Esophagus squamous epithelium (tissue), 5 donors: ENCODE data around the gene MYO18B. TPM values are rescaled to one million over a fixed set of nuclear protein-coding genes. Genes with fewer than 3 reads are reported as not detected.

Experiments used
- DNase-seq: peaks from one replicate; lab custom pipeline; 2025; lab: John Stamatoyannopoulos, UW
- H3K27ac ChIP-seq, 4 donors: fragments of 200-600 bp; sonication (generic); one replicate each; pipeline ENCODE4 v1.5.1; 2016 to 2019; ENCODE audit warnings: mild to moderate bottlenecking in 1 of 4
- H3K27me3 ChIP-seq, 4 donors: fragments of 200-600 bp; sonication (generic); 1 replicate in 3 of 4; 2 replicates in 1 of 4; pipeline versions ENCODE4 v1.5.1 to v1.6.0; 2017 to 2021; ENCODE audit warnings: antibody characterized with exemption in 1 of 4
- H3K36me3 ChIP-seq, 3 donors: fragments of 200-600 bp; sonication (generic); one replicate each; pipeline ENCODE4 v1.5.1; 2016 to 2019
- H3K4me1 ChIP-seq, 3 donors: fragments of 200-600 bp; sonication (generic); one replicate each; pipeline ENCODE4 v1.5.1; 2017 to 2019
- H3K4me3 ChIP-seq, 4 donors: fragments of 200-600 bp; sonication (generic); 1 replicate in 3 of 4; 2 replicates in 1 of 4; pipeline ENCODE4 v1.5.1; 2016 to 2019; ENCODE audit warnings: mild to moderate bottlenecking in 2 of 4, moderate library complexity in 1 of 4
- H3K9me3 ChIP-seq, 3 donors: fragments of 200-600 bp; sonication (generic); one replicate each; pipeline ENCODE4 v1.5.1; 2016 to 2019
- CTCF ChIP-seq, 6 experiments: fragments of 450-650 bp in 4 of 6; fragments of 200-600 bp in 2 of 6; sonication (generic) in 2 of 6; IDR thresholded peaks; one replicate each; pipeline ENCODE4 v1.5.1; 2016 to 2019; ENCODE audit warnings: antibody characterized with exemption in 6 of 6, mild to moderate bottlenecking in 4 of 6, moderate library complexity in 4 of 6
- POLR2A ChIP-seq, 4 donors: fragments of 450-650 bp; IDR thresholded peaks; one replicate each; pipeline ENCODE4 v1.6.1; 2017; ENCODE audit warnings: antibody characterized with exemption in 4 of 4, mild to moderate bottlenecking in 4 of 4, moderate library complexity in 3 of 4
- WGBS, 2 donors: methylation state at CpG; one replicate each; pipeline ENCODE4 v1.1.5; 2018; 5-methylcytosine and 5-hydroxymethylcytosine counted together
- intact Hi-C: fragments of 100-400 bp; cut with DNase I; formaldehyde crosslinking; loops from one replicate; pipeline ENCODE4 v1.15.0; 2022
- total RNA-seq, 4 donors: library from RNA; depleted of rRNA; stranded (reverse); fragments of >200 nt; gene quantifications; one replicate each; pipeline ENCODE4 v1.1.0, GENCODE V29; 2016
- donor health status: DM: yes; HTN: yes; CAD: no.

The MYO18B gene
- total RNA-seq, 4 donors from 2014 or later: 0.06 to 2.5 (median 0.17) TPM

- peaks cover 0 to 12% (median 0%) of the 10 kb centered on the region in 4 donors for H3K27me3 ChIP-seq
- TF ChIP-seq CTCF (IDR thresholded peaks at IDR 0.05) (no peak), POLR2A (IDR thresholded peaks at IDR 0.05) (no peak)
- H3K4me1 ChIP-seq: no peaks in the 10 kb centered on the region
- DNase-seq: no peak
- intact Hi-C loops: no loop called here
- WGBS, 2 donors: 74 to 78% methylated on average over 7 to 10 of the region's 22 CpGs
- no peak overlapping the region for H3K27ac ChIP-seq
- no peaks in the 10 kb centered on the region for H3K9me3 ChIP-seq
- H3K4me3 ChIP-seq: no peak overlapping the region
- no peaks in the 10 kb centered on the region for H3K36me3 ChIP-seq
Observed at GRCh38 chr22:25797498-25798290, 55.7 kb downstream of the MYO18B start.

- Histone ChIP-seq H3K4me3 (no peak overlapping the region), H3K27me3 (peaks cover 0 to 28% (median 0%) of the 10 kb centered on the region in 4 donors), H3K4me1 (no peaks in the 10 kb centered on the region), H3K27ac (no peak overlapping the region), H3K36me3 (no peaks in the 10 kb centered on the region), H3K9me3 (no peaks in the 10 kb centered on the region)
- 50 to 53% methylated on average over 5 of the region's 5 CpGs for WGBS, 2 donors
- TF ChIP-seq CTCF (IDR thresholded peaks at IDR 0.05) (no peak), POLR2A (IDR thresholded peaks at IDR 0.05) (no peak)
- intact Hi-C loops: loop anchor here (10.0 kb wide), 1 partner anchor 514 kb away; no protein-coding TSS in a partner anchor
- DNase-seq: no peak
Observed at GRCh38 chr22:25800766-25801165, 58.8 kb downstream of the MYO18B start.

- WGBS, 2 donors: 56% methylated on average over 2 of the region's 2 CpGs; no CpG with 5 or more reads in 1 of the 2 donors
- intact Hi-C loops: loop anchor here (10.0 kb wide), 1 partner anchor 513 kb away; no protein-coding TSS in a partner anchor
- no peaks in the 10 kb centered on the region for H3K4me1 ChIP-seq
- H3K27ac ChIP-seq: no peak overlapping the region
- TF ChIP-seq POLR2A (IDR thresholded peaks at IDR 0.05) (no peak), CTCF (IDR thresholded peaks at IDR 0.05) (no peak)
- H3K27me3 ChIP-seq: peaks cover 0 to 29% (median 0%) of the 10 kb centered on the region in 4 donors
- H3K9me3 ChIP-seq: no peaks in the 10 kb centered on the region
- H3K4me3 ChIP-seq: no peak overlapping the region
- no peaks in the 10 kb centered on the region for H3K36me3 ChIP-seq
- no peak for DNase-seq
Observed at GRCh38 chr22:25802018-25802417, 60.0 kb downstream of the MYO18B start.

- WGBS, 2 donors: 87% methylated on average over 4 of the region's 6 CpGs; no CpG with 5 or more reads in 1 of the 2 donors
- Histone ChIP-seq H3K4me1 (no peaks in the 10 kb centered on the region), H3K36me3 (no peaks in the 10 kb centered on the region), H3K27ac (no peak overlapping the region), H3K4me3 (no peak overlapping the region), H3K27me3 (peaks cover 0 to 24% (median 0%) of the 10 kb centered on the region in 4 donors), H3K9me3 (peaks cover 0 to 7% (median 4%) of the 10 kb centered on the region in 3 donors)
- no peak for TF ChIP-seq CTCF (IDR thresholded peaks at IDR 0.05)
- TF ChIP-seq POLR2A (IDR thresholded peaks at IDR 0.05): no peak
- no peak for DNase-seq
- intact Hi-C loops: loop anchor here (10.0 kb wide), 1 partner anchor 510 kb away; no protein-coding TSS in a partner anchor
Observed at GRCh38 chr22:25804676-25805075, 62.7 kb downstream of the MYO18B start.

GRCh38 chr22:25806579-25806978 lies 64.6 kb downstream of the MYO18B start:
- DNase-seq: no peak
- peaks cover 0 to 17% (median 0%) of the 10 kb centered on the region in 4 donors for H3K27me3 ChIP-seq

More at GRCh38 chr22:25806579-25806978, 64.6 kb downstream of the MYO18B start:
- Histone ChIP-seq H3K9me3 (peaks cover 0 to 7% (median 4%) of the 10 kb centered on the region in 3 donors), H3K27ac (no peak overlapping the region), H3K36me3 (no peaks in the 10 kb centered on the region), H3K4me3 (no peak overlapping the region), H3K4me1 (no peaks in the 10 kb centered on the region)
- WGBS, 2 donors: 32 to 66% methylated on average over 3 to 4 of the region's 4 CpGs
- intact Hi-C loops: loop anchor here (10.0 kb wide), 1 partner anchor 508 kb away; no protein-coding TSS in a partner anchor
- TF ChIP-seq POLR2A (IDR thresholded peaks at IDR 0.05) (no peak), CTCF (IDR thresholded peaks at IDR 0.05) (no peak)
